Activated CD4-positive, alpha-beta T cell treated with anti-CD3 and anti-CD28 coated beads for 24 hours (primary cell): Measurements from ENCODE around the gene NOB1.

Experiments used
- DNase-seq, 2 donors: peaks; one replicate each; pipeline ENCODE4 v3.0.0-alpha.2; 2020; ENCODE audit warnings: low read depth in 2 of 2

Gene NOB1

GRCh38 chr16:69721441-69721957 is 33.2 kb downstream of the NOB1 start:
- DNase-seq = no peak

GRCh38 chr16:69720822-69721430 is 33.8 kb downstream of the NOB1 start:
- DNase-seq = no peak

- no peak for DNase-seq
Measured at GRCh38 chr16:69718111-69718764, 36.5 kb downstream of the NOB1 start.

- no peak for DNase-seq
Measured at GRCh38 chr16:69717066-69717465, 37.7 kb downstream of the NOB1 start.

- DNase-seq = no peak
Measured at GRCh38 chr16:69712914-69713581, 41.7 kb downstream of the NOB1 start.

- no peak for DNase-seq
Measured at GRCh38 chr16:69712277-69712676, 42.4 kb downstream of the NOB1 start.

- no peak for DNase-seq
Measured at GRCh38 chr16:69711115-69711740, 43.5 kb downstream of the NOB1 start.

GRCh38 chr16:69709456-69710084 is 45.2 kb downstream of the NOB1 start:
- no peak for DNase-seq

- no peak for DNase-seq
Measured at GRCh38 chr16:69707920-69708683, 46.6 kb downstream of the NOB1 start.

GRCh38 chr16:69706975-69707340 is 47.8 kb downstream of the NOB1 start:
- no peak for DNase-seq

GRCh38 chr16:69706256-69706974 is 48.3 kb downstream of the NOB1 start:
- no peak for DNase-seq

GRCh38 chr16:69703638-69704037 is 51.1 kb downstream of the NOB1 start:
- DNase-seq = no peak

GRCh38 chr16:69701866-69702265 is 52.9 kb downstream of the NOB1 start:
- no peak for DNase-seq

- no peak for DNase-seq
Measured at GRCh38 chr16:69701452-69701851, 53.3 kb downstream of the NOB1 start.

GRCh38 chr16:69699915-69700314 is 54.8 kb downstream of the NOB1 start:
- no peak for DNase-seq

GRCh38 chr16:69698404-69698803 is 56.3 kb downstream of the NOB1 start:
- DNase-seq = no peak

- DNase-seq = no peak
Measured at GRCh38 chr16:69693916-69694315, 60.8 kb downstream of the NOB1 start.

- no peak for DNase-seq
Measured at GRCh38 chr16:69691980-69692911, 62.5 kb downstream of the NOB1 start.
